Endothelial cell of umbilical vein (primary cell): ENCODE measurements around the gene TDRD9. TPM values are rescaled to one million over a fixed set of nuclear protein-coding genes. Genes with fewer than 3 reads are reported as not detected.

ENCODE experiments used
- BruUV-seq: library from RNA; stranded (reverse); fragments of 400-500 nt; replicated peaks from 2 replicates; lab custom pipeline; 2021; lab: Mats Ljungman, UMichigan
- CTCF ChIA-PET: fragments of 300-600, 350-600 bp; sonication (Branson Sonifier 250); formaldehyde crosslinking; loops from one replicate; lab custom pipeline; 2021; ENCODE audit warnings: antibody characterized with exemption, inconsistent platforms; lab: Charles Lee
- POLR2A ChIA-PET: fragments of 300-600, 350-600 bp; sonication (Branson Sonifier 250); formaldehyde crosslinking; loops from one replicate; lab custom pipeline; 2021; ENCODE audit warnings: antibody characterized with exemption, inconsistent platforms; lab: Charles Lee
- DNase-seq: peaks from one replicate; pipeline ENCODE4 v3.0.0-alpha.2; 2011; ENCODE audit warnings: low read depth, low spot score
- FAIRE-seq: peaks from 2 replicates; lab custom pipeline; 2011; peaks lifted over from hg19 to GRCh38; lab: Jason Lieb, UNC
- H2AFZ ChIP-seq: 2 replicates; pipeline ENCODE4 v1.6.0; 2012; ENCODE audit warnings: low read depth, low read length, control low read depth, inconsistent platforms
- H3K27ac ChIP-seq: 2 replicates; pipeline ENCODE4 v1.5.1; 2011; ENCODE audit warnings: low read depth, mild to moderate bottlenecking, control low read depth, low read length, moderate library complexity; ENCODE audit not compliant: insufficient read depth
- H3K27me3 ChIP-seq, 2 experiments: 2 replicates each; pipeline versions ENCODE4 v1.6.0 to v1.6.1; 2011; ENCODE audit warnings: low read length in 2 of 2, mixed read lengths in 1 of 2; ENCODE audit not compliant: control insufficient read depth in 2 of 2, insufficient read depth in 2 of 2
- H3K36me3 ChIP-seq, 2 experiments: 2 replicates in 1 of 2; 3 replicates in 1 of 2; pipeline ENCODE4 v1.5.1; 2011; ENCODE audit warnings: low read length in 2 of 2, mild to moderate bottlenecking in 1 of 2, moderate library complexity in 1 of 2; ENCODE audit not compliant: control insufficient read depth in 2 of 2, insufficient read depth in 2 of 2; ENCODE audit errors: extremely low read depth in 1 of 2
- H3K4me1 ChIP-seq: 3 replicates; pipeline ENCODE4 v1.5.1; 2011; ENCODE audit warnings: mild to moderate bottlenecking, low read length; ENCODE audit not compliant: control insufficient read depth, insufficient read depth; ENCODE audit errors: extremely low read depth
- H3K4me2 ChIP-seq: 2 replicates; pipeline ENCODE4 v1.6.1; 2011; ENCODE audit warnings: low read length, control low read depth, mixed read lengths; ENCODE audit not compliant: insufficient read depth
- H3K4me3 ChIP-seq, 3 experiments: fragments of 200-600 bp in 1 of 3; sonication (generic), shearing (Covaris generic) in 1 of 3; replicated peaks in 1 of 3; 2 replicates each; pipeline ENCODE4 v1.5.1; 2011 to 2016; ENCODE audit warnings: control low read depth in 3 of 3, low read length in 3 of 3, mild to moderate bottlenecking in 2 of 3, inconsistent platforms in 1 of 3, low read depth in 1 of 3, moderate library complexity in 1 of 3; ENCODE audit not compliant: insufficient read depth in 1 of 3
- H3K79me2 ChIP-seq: 2 replicates; pipeline ENCODE4 v1.6.0; 2012; ENCODE audit warnings: low read length, inconsistent platforms; ENCODE audit not compliant: control insufficient read depth, insufficient read depth
- H3K9ac ChIP-seq: replicated peaks from 2 replicates; pipeline ENCODE3; 2011; ENCODE audit warnings: low read length, control low read depth; ENCODE audit not compliant: insufficient read depth; ENCODE audit errors: extremely low read depth
- H3K9me1 ChIP-seq: replicated peaks from 3 replicates; pipeline ENCODE4 v1.6.0; 2011; ENCODE audit warnings: mild to moderate bottlenecking, low read length; ENCODE audit not compliant: control insufficient read depth, insufficient read depth; ENCODE audit errors: extremely low read depth
- H3K9me3 ChIP-seq: replicated peaks from 2 replicates; pipeline ENCODE4 v1.5.1; 2012; ENCODE audit warnings: low read length, inconsistent platforms; ENCODE audit not compliant: control insufficient read depth, insufficient read depth
- H4K20me1 ChIP-seq: replicated peaks from 2 replicates; pipeline ENCODE3; 2011; ENCODE audit warnings: mild to moderate bottlenecking, low read length; ENCODE audit not compliant: control insufficient read depth, insufficient read depth; ENCODE audit errors: extremely low read depth
- CTCF ChIP-seq, 2 donors: IDR thresholded peaks; 1 replicate in 1 of 2; 2 replicates in 1 of 2; pipeline ENCODE4 v1.5.1; 2011; ENCODE audit warnings: low read length in 2 of 2, mild to moderate bottlenecking in 2 of 2, moderate library complexity in 2 of 2, control low read depth in 1 of 2, inconsistent platforms in 1 of 2, low read depth in 1 of 2; ENCODE audit not compliant: insufficient read depth in 1 of 2; ENCODE audit errors: extremely low read depth in 1 of 2
- FOS ChIP-seq: IDR thresholded peaks from 2 replicates; pipeline ENCODE4 v1.6.1; 2011; ENCODE audit warnings: mild to moderate bottlenecking, low read length, moderate library complexity, borderline replicate concordance; ENCODE audit not compliant: insufficient read depth
- GATA2 ChIP-seq: IDR thresholded peaks from 2 replicates; pipeline ENCODE4 v1.7.0; 2011; ENCODE audit warnings: low read depth, mild to moderate bottlenecking, moderate library complexity, mixed read lengths, low read length; ENCODE audit not compliant: insufficient read length, insufficient read depth
- JUN ChIP-seq: IDR thresholded peaks from 2 replicates; pipeline ENCODE4 v1.6.1; 2011; ENCODE audit warnings: borderline replicate concordance, low read depth; ENCODE audit not compliant: insufficient read length, insufficient read depth
- MYC ChIP-seq: IDR thresholded peaks from one replicate; pipeline ENCODE4 v1.6.1; 2011; ENCODE audit warnings: mild to moderate bottlenecking, low read depth, low read length
- POLR2A ChIP-seq: IDR thresholded peaks from 2 replicates; pipeline ENCODE4 v1.6.1; 2012; ENCODE audit warnings: low read depth, mild to moderate bottlenecking, control low read depth, low read length
- dilution Hi-C: fragments of 300-500 bp; cut with MboI; formaldehyde crosslinking; loops from one replicate; pipeline ENCODE4 v1.15.0; 2019; ENCODE audit warnings: low sequenced_read_pairs; ENCODE audit not compliant: extremely low pct_ligation_motif_present
- intact Hi-C: fragments of 100-400 bp; cut with micrococcal nuclease; formaldehyde crosslinking; loops from one replicate; pipeline ENCODE4 v1.10.0; 2022
- polyA plus RNA-seq, 4 experiments: library from polyadenylated mRNA; depleted of rRNA in 3 of 4; stranded (reverse) in 3 of 4; unstranded in 1 of 4; fragments of >200 nt; gene quantifications; 2 replicates each; pipeline versions ENCODE4 v1.2.1 to v1.2.3, GENCODE V29; 2011 to 2012; ENCODE audit warnings: missing spikeins in 1 of 4
- total RNA-seq: library from RNA; stranded (reverse); gene quantifications from 2 replicates; pipeline ENCODE4 v1.2.3, GENCODE V29; 2021
- TF ChIP-seq, protein P1 (sequence below): IDR thresholded peaks from 2 replicates; pipeline ENCODE4 v1.6.1; 2011; ENCODE audit not compliant: insufficient read depth, insufficient read length

Gene TDRD9
- total and polyA plus RNA-seq, 2 donors (not counting 3 experiments of a cell fraction or from before 2014, with no cell fraction given): 0.52 to 1.4 TPM

GRCh38 chr14:104011824-104012517, 83.7 kb downstream of the TDRD9 start:
- no peak overlapping the region for H3K27ac ChIP-seq
- no TSS peak for BruUV-seq
- no peak overlapping the region for H3K9ac ChIP-seq
- FAIRE-seq (no peak), DNase-seq (no peak)
- intact Hi-C loops (no loop called here), dilution Hi-C loops (no loop called here)
- no peaks in the 10 kb centered on the region for H3K79me2 ChIP-seq
- H3K9me1 ChIP-seq: no peaks in the 10 kb centered on the region
- H3K4me1 ChIP-seq: no peaks in the 10 kb centered on the region
- H2AFZ ChIP-seq: no peak overlapping the region
- TF ChIP-seq FOS: no peak
- TF ChIP-seq GATA2: no peak
- H3K9me3 ChIP-seq: no peaks in the 10 kb centered on the region
- peaks cover 2% of the 10 kb centered on the region in 2 experiments for H3K27me3 ChIP-seq
- H3K36me3 ChIP-seq: no peaks in the 10 kb centered on the region
- ChIA-PET POLR2A (no interaction called here), CTCF (no interaction called here)
- no peak overlapping the region for H3K4me2 ChIP-seq
- H3K4me3 ChIP-seq: no peak overlapping the region
- no peaks in the 10 kb centered on the region for H4K20me1 ChIP-seq

GRCh38 chr14:104014764-104015163, 86.5 kb downstream of the TDRD9 start:
- no peak for FAIRE-seq
- ChIA-PET CTCF (no interaction called here), POLR2A (no interaction called here)
- intact Hi-C loops: no loop called here
- Histone ChIP-seq H3K9me1 (no peaks in the 10 kb centered on the region), H4K20me1 (no peaks in the 10 kb centered on the region), H3K9ac (no peak overlapping the region), H2AFZ (no peak overlapping the region), H3K36me3 (no peaks in the 10 kb centered on the region), H3K27ac (no peak overlapping the region), H3K27me3 (peaks cover 4 to 11% of the 10 kb centered on the region in 2 experiments), H3K4me3 (no peak overlapping the region), H3K79me2 (no peaks in the 10 kb centered on the region), H3K4me1 (no peaks in the 10 kb centered on the region), H3K4me2 (no peak overlapping the region), H3K9me3 (no peaks in the 10 kb centered on the region)
- dilution Hi-C loops: no loop called here
- no TSS peak for BruUV-seq
- DNase-seq: no peak
- TF ChIP-seq JUN: no peak
- TF ChIP-seq GATA2: no peak
- TF ChIP-seq, protein P1, sequence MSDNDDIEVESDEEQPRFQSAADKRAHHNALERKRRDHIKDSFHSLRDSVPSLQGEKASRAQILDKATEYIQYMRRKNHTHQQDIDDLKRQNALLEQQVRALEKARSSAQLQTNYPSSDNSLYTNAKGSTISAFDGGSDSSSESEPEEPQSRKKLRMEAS: no peak
- no peak for TF ChIP-seq CTCF (IDR thresholded peaks at IDR 0.05; ENCODE audit: extremely low read depth in 1 of 2, insufficient read depth in 1 of 2, low read depth in 1 of 2, low read length in 2 of 2)
- no peak for TF ChIP-seq MYC
- TF ChIP-seq POLR2A: no peak
